Measurements from ENCODE around the gene TULP3.
A peak's percentile ranks its signal among the peaks of the same experiment; 100 is the strongest.

TULP3 gene

GRCh38 chr12:2925322-2925995 lies 34.8 kb downstream of the TULP3 start:
- DNase-seq (ENCODE audit: low read depth in 2 of 3, low spot score in 1 of 3) = no peak

GRCh38 chr12:2930865-2931264 lies 40.2 kb downstream of the TULP3 start:
- no peak for DNase-seq (ENCODE audit: low read depth in 2 of 3, low spot score in 1 of 3)

- no peak for DNase-seq (ENCODE audit: low read depth in 2 of 3, low spot score in 1 of 3)
Observed at GRCh38 chr12:2933586-2933985, 42.9 kb downstream of the TULP3 start.

GRCh38 chr12:2934371-2934770 lies 43.7 kb downstream of the TULP3 start:
- DNase-seq (ENCODE audit: low read depth in 2 of 3, low spot score in 1 of 3) = no peak

GRCh38 chr12:2936301-2936700 lies 45.6 kb downstream of the TULP3 start:
- DNase-seq (ENCODE audit: low read depth in 2 of 3, low spot score in 1 of 3) = no peak

- no peak for DNase-seq (ENCODE audit: low read depth in 2 of 3, low spot score in 1 of 3)
Observed at GRCh38 chr12:2937500-2937899, 46.8 kb downstream of the TULP3 start.

GRCh38 chr12:2939191-2939590 lies 48.5 kb downstream of the TULP3 start:
- no peak for DNase-seq (ENCODE audit: low read depth in 2 of 3, low spot score in 1 of 3)

GRCh38 chr12:2940564-2940963 lies 49.9 kb downstream of the TULP3 start:
- DNase-seq (ENCODE audit: low read depth in 2 of 3, low spot score in 1 of 3) = no peak

- DNase-seq (ENCODE audit: low read depth in 2 of 3, low spot score in 1 of 3) = no peak
Observed at GRCh38 chr12:2941524-2941923, 50.8 kb downstream of the TULP3 start.

GRCh38 chr12:2944401-2945047 lies 53.8 kb downstream of the TULP3 start:
- peak; percentile 32 to 58 (median 34) for DNase-seq (ENCODE audit: low read depth in 2 of 3, low spot score in 1 of 3)

GRCh38 chr12:2949411-2949810 lies 58.7 kb downstream of the TULP3 start:
- no peak for DNase-seq (ENCODE audit: low read depth in 2 of 3, low spot score in 1 of 3)

- DNase-seq (ENCODE audit: low read depth in 2 of 3, low spot score in 1 of 3) = no peak
Observed at GRCh38 chr12:2955888-2956287, 65.2 kb downstream of the TULP3 start.

- no peak for DNase-seq (ENCODE audit: low read depth in 2 of 3, low spot score in 1 of 3)
Observed at GRCh38 chr12:2957816-2958431, 67.2 kb downstream of the TULP3 start.

GRCh38 chr12:2958432-2959191 lies 67.9 kb downstream of the TULP3 start:
- DNase-seq (ENCODE audit: low read depth in 2 of 3, low spot score in 1 of 3) = no peak

- peak in 1 of 3 donors; percentile 19 for DNase-seq (ENCODE audit: low read depth in 2 of 3, low spot score in 1 of 3)
Observed at GRCh38 chr12:2959192-2959504, 68.5 kb downstream of the TULP3 start, which contains the start of gene TEAD4. TSS of gene TEAD4 (plus strand) at chr12:2959397.

GRCh38 chr12:2959505-2960389 lies 69.1 kb downstream of the TULP3 start:
- DNase-seq (ENCODE audit: low read depth in 2 of 3, low spot score in 1 of 3) = peak in 1 of 3 donors; percentile 14

- DNase-seq (ENCODE audit: low read depth in 2 of 3, low spot score in 1 of 3) = peak in 1 of 3 donors; percentile 6
Observed at GRCh38 chr12:2960390-2960956, 69.8 kb downstream of the TULP3 start.

- DNase-seq (ENCODE audit: low read depth in 2 of 3, low spot score in 1 of 3) = no peak
Observed at GRCh38 chr12:2960996-2961616, 70.4 kb downstream of the TULP3 start.

- DNase-seq (ENCODE audit: low read depth in 2 of 3, low spot score in 1 of 3) = no peak
Observed at GRCh38 chr12:2961705-2962104, 71.0 kb downstream of the TULP3 start.

GRCh38 chr12:2963154-2963759 lies 72.6 kb downstream of the TULP3 start:
- no peak for DNase-seq (ENCODE audit: low read depth in 2 of 3, low spot score in 1 of 3)

Measured in stimulated activated CD4-positive, alpha-beta T cell treated with anti-CD3 and anti-CD28 coated beads, Interleukin-12 subunit alpha, Interleukin-12 subunit beta, amount 100 ng/mL, for 48 hours (primary cell).